ENCODE results near the gene CD99.
A peak's percentile ranks its signal among the peaks of the same experiment; 100 is the strongest.
"Not testable (repeated sequence)": the region's sequence is repeated elsewhere in the genome, so short reads cannot be mapped to it uniquely, and the experiment has no call there.

Gene CD99

GRCh38 chrX:2748815-2749188 lies 57.7 kb downstream of the CD99 start:
- Histone ChIP-seq H3K4me2 (ENCODE audit: insufficient read depth, low read length) (no peak overlapping the region), H3K4me3 (ENCODE audit: low read depth in 1 of 2, low read length in 2 of 2) (no peak overlapping the region), H3K9me3 (ENCODE audit: insufficient read depth, low read length, severe bottlenecking) (no peaks in the 10 kb centered on the region), H3K27me3 (ENCODE audit: insufficient read depth, low read length, poor library complexity) (no peaks in the 10 kb centered on the region), H2AFZ (ENCODE audit: low read depth, low read length) (no peak overlapping the region), H3K36me3 (ENCODE audit: insufficient read depth, low read length) (peaks cover under 1% of the 10 kb centered on the region; the same call in 1 of the 2 replicates), H3K4me1 (ENCODE audit: insufficient read depth, low read length) (no peaks in the 10 kb centered on the region), H3K9ac (ENCODE audit: low read depth, low read length) (no peak overlapping the region), H4K20me1 (ENCODE audit: insufficient read depth, low read length) (peaks cover 2% of the 10 kb centered on the region; the same call in 1 of the 2 replicates), H3K79me2 (ENCODE audit: insufficient read depth, low read length) (no peaks in the 10 kb centered on the region), H3K27ac (ENCODE audit: low read length) (no peak overlapping the region)
- ATAC-seq (ENCODE audit: insufficient read depth, low read depth) (no peak), DNase-seq (no peak)
- no peak for TF ChIP-seq EZH2 (IDR thresholded peaks at IDR 0.05; ENCODE audit: borderline replicate concordance, low read depth, low read length, severe bottlenecking)
- TF ChIP-seq CTCF (IDR thresholded peaks at IDR 0.05; ENCODE audit: borderline replicate concordance, extremely low read depth, low read length, poor library complexity, severe bottlenecking) = no peak

GRCh38 chrX:2751291-2751690 lies 60.2 kb downstream of the CD99 start:
- no peak overlapping the region for H3K4me2 ChIP-seq (ENCODE audit: insufficient read depth, low read length)
- H2AFZ ChIP-seq (ENCODE audit: low read depth, low read length) = no peak overlapping the region
- no peaks in the 10 kb centered on the region for H3K79me2 ChIP-seq (ENCODE audit: insufficient read depth, low read length)
- H3K27me3 ChIP-seq (ENCODE audit: insufficient read depth, low read length, poor library complexity) = no peaks in the 10 kb centered on the region
- H4K20me1 ChIP-seq (ENCODE audit: insufficient read depth, low read length) = no peaks in the 10 kb centered on the region
- no peaks in the 10 kb centered on the region for H3K36me3 ChIP-seq (ENCODE audit: insufficient read depth, low read length)
- ATAC-seq (ENCODE audit: insufficient read depth, low read depth) = no peak
- no peak overlapping the region for H3K4me3 ChIP-seq (ENCODE audit: low read depth in 1 of 2, low read length in 2 of 2)
- TF ChIP-seq EZH2 (IDR thresholded peaks at IDR 0.05; ENCODE audit: borderline replicate concordance, low read depth, low read length, severe bottlenecking) (no peak), CTCF (IDR thresholded peaks at IDR 0.05; ENCODE audit: borderline replicate concordance, extremely low read depth, low read length, poor library complexity, severe bottlenecking) (no peak)
- H3K27ac ChIP-seq (ENCODE audit: low read length) = no peak overlapping the region
- no peak for DNase-seq
- no peaks in the 10 kb centered on the region for H3K4me1 ChIP-seq (ENCODE audit: insufficient read depth, low read length)
- H3K9me3 ChIP-seq (ENCODE audit: insufficient read depth, low read length, severe bottlenecking) = no peaks in the 10 kb centered on the region
- no peak overlapping the region for H3K9ac ChIP-seq (ENCODE audit: low read depth, low read length)

- not testable (repeated sequence) for H3K27me3 ChIP-seq (ENCODE audit: insufficient read depth, low read length, poor library complexity); H3K4me3 ChIP-seq (ENCODE audit: low read depth in 1 of 2, low read length in 2 of 2); H3K4me1 ChIP-seq (ENCODE audit: insufficient read depth, low read length); H3K79me2 ChIP-seq (ENCODE audit: insufficient read depth, low read length); H3K4me2 ChIP-seq (ENCODE audit: insufficient read depth, low read length); H4K20me1 ChIP-seq (ENCODE audit: insufficient read depth, low read length); H2AFZ ChIP-seq (ENCODE audit: low read depth, low read length); H3K27ac ChIP-seq (ENCODE audit: low read length); H3K9me3 ChIP-seq (ENCODE audit: insufficient read depth, low read length, severe bottlenecking); H3K36me3 ChIP-seq (ENCODE audit: insufficient read depth, low read length); DNase-seq; H3K9ac ChIP-seq (ENCODE audit: low read depth, low read length)
- peak; percentile 31; the same call in 2 of the 3 replicates for ATAC-seq (ENCODE audit: insufficient read depth, low read depth)
Measured at GRCh38 chrX:2751874-2752300, 60.8 kb downstream of the CD99 start, which contains the start of gene XG. Gene XG (plus strand): TSS chrX:2752040. CDS start chrX:2752275, 235 bp downstream.

GRCh38 chrX:2752441-2752840 lies 61.3 kb downstream of the CD99 start:
- H3K36me3 ChIP-seq (ENCODE audit: insufficient read depth, low read length); H2AFZ ChIP-seq (ENCODE audit: low read depth, low read length); H3K27ac ChIP-seq (ENCODE audit: low read length); H3K79me2 ChIP-seq (ENCODE audit: insufficient read depth, low read length); H3K4me2 ChIP-seq (ENCODE audit: insufficient read depth, low read length); H4K20me1 ChIP-seq (ENCODE audit: insufficient read depth, low read length); H3K4me3 ChIP-seq (ENCODE audit: low read depth in 1 of 2, low read length in 2 of 2); H3K9me3 ChIP-seq (ENCODE audit: insufficient read depth, low read length, severe bottlenecking); H3K4me1 ChIP-seq (ENCODE audit: insufficient read depth, low read length); DNase-seq; ATAC-seq (ENCODE audit: insufficient read depth, low read depth); H3K9ac ChIP-seq (ENCODE audit: low read depth, low read length); H3K27me3 ChIP-seq (ENCODE audit: insufficient read depth, low read length, poor library complexity): not testable (repeated sequence)

- not testable (repeated sequence) for ATAC-seq (ENCODE audit: insufficient read depth, low read depth); H3K4me2 ChIP-seq (ENCODE audit: insufficient read depth, low read length); DNase-seq; H2AFZ ChIP-seq (ENCODE audit: low read depth, low read length); H3K36me3 ChIP-seq (ENCODE audit: insufficient read depth, low read length); H3K79me2 ChIP-seq (ENCODE audit: insufficient read depth, low read length); H4K20me1 ChIP-seq (ENCODE audit: insufficient read depth, low read length); H3K9me3 ChIP-seq (ENCODE audit: insufficient read depth, low read length, severe bottlenecking); H3K4me1 ChIP-seq (ENCODE audit: insufficient read depth, low read length); H3K4me3 ChIP-seq (ENCODE audit: low read depth in 1 of 2, low read length in 2 of 2); H3K9ac ChIP-seq (ENCODE audit: low read depth, low read length); H3K27ac ChIP-seq (ENCODE audit: low read length); H3K27me3 ChIP-seq (ENCODE audit: insufficient read depth, low read length, poor library complexity)
Measured at GRCh38 chrX:2755163-2755715, 64.1 kb downstream of the CD99 start.
